ENCODE data around the gene ZNG1A.

- TF ChIP-seq POLR2AphosphoS5 (IDR thresholded peaks at IDR 0.05; ENCODE audit: low read depth, low read length) (no peak), SIN3A (IDR thresholded peaks at IDR 0.05; ENCODE audit: borderline replicate concordance, insufficient read depth, low read length) (no peak), TAF1 (IDR thresholded peaks at IDR 0.05; ENCODE audit: borderline replicate concordance, insufficient read depth, low read length) (no peak)
- TF ChIP-seq, protein P1, sequence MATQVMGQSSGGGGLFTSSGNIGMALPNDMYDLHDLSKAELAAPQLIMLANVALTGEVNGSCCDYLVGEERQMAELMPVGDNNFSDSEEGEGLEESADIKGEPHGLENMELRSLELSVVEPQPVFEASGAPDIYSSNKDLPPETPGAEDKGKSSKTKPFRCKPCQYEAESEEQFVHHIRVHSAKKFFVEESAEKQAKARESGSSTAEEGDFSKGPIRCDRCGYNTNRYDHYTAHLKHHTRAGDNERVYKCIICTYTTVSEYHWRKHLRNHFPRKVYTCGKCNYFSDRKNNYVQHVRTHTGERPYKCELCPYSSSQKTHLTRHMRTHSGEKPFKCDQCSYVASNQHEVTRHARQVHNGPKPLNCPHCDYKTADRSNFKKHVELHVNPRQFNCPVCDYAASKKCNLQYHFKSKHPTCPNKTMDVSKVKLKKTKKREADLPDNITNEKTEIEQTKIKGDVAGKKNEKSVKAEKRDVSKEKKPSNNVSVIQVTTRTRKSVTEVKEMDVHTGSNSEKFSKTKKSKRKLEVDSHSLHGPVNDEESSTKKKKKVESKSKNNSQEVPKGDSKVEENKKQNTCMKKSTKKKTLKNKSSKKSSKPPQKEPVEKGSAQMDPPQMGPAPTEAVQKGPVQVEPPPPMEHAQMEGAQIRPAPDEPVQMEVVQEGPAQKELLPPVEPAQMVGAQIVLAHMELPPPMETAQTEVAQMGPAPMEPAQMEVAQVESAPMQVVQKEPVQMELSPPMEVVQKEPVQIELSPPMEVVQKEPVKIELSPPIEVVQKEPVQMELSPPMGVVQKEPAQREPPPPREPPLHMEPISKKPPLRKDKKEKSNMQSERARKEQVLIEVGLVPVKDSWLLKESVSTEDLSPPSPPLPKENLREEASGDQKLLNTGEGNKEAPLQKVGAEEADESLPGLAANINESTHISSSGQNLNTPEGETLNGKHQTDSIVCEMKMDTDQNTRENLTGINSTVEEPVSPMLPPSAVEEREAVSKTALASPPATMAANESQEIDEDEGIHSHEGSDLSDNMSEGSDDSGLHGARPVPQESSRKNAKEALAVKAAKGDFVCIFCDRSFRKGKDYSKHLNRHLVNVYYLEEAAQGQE (IDR thresholded peaks at IDR 0.05; ENCODE audit: insufficient read depth in 1 of 2, low read depth in 2 of 2, low read length in 2 of 2), result no peak
Measured at GRCh38 chr9:212297-212696, 33.4 kb upstream of the ZNG1A start.

All from PFSK-1 (cell line).